NCI-H345 (cell line): Measurements from ENCODE around the gene TEC.
"Not testable (repeated sequence)": the region's sequence is repeated elsewhere in the genome, so short reads cannot be mapped to it uniquely, and the experiment has no call there.

Experiments
- DNase-seq: peaks from one replicate; lab custom pipeline; 2025; lab: John Stamatoyannopoulos, UW

The TEC gene

DNA sequence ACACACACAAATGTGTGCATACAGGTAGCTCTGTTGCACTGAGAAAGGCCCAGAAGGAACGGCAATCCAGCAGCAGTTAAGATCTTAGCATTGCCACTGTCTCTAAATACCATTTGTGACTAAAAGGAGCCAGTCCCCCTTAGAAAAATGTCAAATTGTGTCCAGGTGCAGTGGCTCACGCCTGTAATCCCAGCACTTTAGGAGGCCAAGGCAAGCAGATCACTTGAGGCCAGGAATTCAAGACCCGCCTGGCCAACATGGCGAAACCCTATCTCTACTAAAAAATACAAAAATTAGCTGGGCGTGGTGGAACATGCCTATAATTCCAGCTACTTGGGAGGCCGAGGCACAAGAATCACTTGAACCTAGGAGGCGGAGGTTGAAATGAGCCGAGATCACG, 105.1 kb downstream of the TEC start:
- not testable (repeated sequence) for DNase-seq

DNA sequence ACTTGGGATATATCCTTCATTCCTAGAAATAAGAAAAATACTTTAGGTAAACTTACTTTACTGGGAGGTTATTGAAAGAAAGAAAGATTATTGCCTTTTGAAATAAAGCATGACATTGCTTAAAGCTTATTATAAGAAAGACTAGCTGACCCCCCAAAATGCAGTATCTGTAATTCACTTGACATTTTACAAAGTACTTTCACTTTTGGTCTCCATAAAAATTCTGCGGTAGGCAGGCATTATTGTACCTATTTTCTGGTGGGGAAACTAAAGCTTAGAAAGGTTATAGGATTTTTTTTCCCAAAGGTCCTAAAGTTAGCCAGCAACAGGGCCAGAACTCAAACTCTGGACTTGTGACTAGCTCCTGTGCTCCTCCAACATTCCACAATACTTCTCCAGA, 105.9 kb downstream of the TEC start:
- no peak for DNase-seq

DNA sequence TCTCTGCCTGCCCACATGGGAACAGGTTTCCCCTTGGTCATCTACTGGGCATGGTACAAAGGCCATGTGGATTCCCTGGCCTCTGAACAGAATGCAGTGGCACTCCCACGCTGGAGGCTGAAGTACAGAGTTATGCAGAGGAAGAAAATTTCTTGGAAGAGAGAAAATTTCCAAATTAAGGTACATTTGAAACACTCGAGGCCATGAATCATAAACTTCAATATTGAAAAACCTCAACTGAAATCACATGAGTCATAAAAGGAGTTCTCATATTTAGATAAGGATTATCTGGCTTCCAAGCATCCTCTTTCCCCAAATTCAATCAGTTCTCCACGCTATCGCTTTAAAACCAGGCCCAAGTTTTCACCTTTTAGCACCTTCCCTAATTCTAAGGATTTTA, 107.5 kb downstream of the TEC start:
- no peak for DNase-seq

DNA sequence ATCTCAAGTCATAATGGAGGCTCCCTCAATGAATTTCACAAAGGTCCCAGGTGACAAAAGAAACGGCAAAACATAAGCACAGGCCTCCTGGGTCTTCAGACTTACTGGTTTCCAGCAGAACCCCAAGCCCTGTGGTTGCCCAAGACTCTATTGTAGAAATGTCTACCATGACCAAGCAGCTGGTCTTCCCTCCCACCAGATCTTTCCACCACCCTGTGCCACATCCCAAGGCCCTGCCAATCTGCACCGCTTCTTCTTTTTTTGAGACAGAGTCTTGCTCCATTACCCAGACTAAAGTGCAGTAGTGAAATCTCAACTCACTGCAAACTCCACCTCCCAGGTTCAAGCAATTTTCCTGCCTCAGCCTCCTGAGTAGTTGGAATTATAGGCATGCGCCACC, 112.4 kb downstream of the TEC start:
- no peak for DNase-seq

DNA sequence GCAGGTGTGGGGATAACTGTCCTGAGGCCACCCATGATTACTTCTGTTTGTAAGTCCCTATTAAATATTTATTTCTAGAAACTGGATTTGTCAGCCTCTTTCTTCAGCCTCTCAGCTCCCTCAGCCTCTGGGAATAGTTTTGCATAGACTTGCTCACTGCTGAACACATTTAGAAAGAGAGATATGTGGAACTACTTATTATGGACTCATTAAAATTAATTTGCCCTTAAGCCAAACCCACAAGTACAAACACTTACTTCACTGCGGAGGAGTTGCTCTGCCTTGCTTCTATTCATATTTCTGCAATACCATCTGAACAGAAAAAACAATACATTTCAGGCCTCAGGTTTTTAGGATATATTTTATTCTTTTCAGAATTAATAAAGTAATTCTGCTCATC, 113.2 kb downstream of the TEC start:
- DNase-seq = no peak

DNA sequence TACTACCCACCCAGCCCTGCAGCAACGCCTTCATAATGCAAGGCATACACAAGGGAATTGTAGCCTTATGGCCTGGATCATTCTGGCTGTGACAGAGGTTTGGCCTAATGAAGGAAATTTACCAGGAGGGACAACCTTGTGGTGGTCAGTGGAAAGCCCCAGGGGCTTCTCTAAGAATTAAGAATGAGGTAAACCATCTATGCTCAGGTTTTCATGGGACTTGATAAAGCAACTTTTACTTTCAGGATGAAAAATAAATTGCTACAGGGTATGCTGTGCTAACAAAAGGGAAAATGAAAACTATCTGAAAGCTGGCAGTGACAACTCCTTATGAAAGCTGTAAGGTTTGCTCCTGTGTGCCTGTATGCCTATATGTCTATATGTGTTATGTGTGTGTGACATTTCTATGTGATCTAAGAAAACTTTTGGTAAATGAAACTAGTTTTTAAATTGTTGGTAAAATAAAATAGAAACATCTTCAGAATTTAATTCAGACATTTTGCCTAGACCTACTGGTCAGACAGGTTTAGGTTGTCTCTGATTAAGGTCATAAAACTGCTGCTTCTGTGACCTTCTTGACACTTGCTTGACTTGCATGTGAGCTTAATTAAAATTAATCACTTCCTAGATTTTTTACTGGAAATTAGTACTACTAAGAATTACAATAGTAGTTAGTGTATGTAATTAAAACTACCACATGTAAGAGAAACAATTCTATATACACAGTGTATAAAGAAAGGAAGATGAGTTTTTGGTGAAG, 115.7 kb downstream of the TEC start:
- DNase-seq = no peak

DNA sequence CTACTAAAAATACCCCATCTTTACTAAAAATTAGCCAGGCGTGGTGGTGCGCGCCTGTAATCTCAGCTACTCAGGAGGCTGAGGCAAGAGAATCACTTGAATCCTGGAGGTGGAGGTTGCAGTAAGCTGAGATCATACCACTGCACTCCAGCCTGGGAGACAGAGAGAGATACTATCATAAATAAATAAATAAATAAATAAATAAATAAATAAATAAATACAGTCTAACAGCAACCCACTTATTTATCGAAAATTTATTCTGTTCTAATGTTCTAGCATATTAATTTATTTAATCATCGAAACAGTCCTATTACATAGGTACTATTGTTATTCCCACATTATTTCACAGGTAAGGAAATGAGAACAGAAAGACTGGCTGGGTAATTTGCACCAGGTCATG, 117.4 kb downstream of the TEC start:
- DNase-seq = no peak

DNA sequence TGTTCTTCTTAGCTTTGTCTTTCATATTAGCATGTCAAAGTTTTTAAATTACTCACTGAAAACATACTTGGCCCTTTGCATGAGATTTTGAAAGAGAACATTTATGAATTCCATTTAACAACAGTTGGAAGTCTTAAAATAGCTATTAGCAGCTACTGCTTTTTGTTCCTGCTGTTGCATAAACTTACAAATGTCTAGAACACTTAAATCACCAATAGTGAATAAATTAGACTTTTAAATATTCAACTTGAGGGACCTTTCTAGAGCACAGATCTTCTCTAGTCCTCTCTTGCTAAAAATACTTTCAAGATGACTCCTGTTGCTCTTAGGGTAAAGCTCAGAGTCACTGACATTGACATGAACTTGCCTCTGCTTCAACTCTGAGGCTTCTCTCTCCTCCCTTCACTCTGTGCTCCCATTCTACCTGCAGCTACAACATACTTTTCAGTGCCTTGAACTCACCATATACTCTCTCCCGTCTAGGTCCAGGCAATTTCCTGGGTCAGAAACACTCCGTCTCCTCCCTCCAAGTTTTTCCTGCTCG, 119.7 kb downstream of the TEC start:
- DNase-seq = no peak

DNA sequence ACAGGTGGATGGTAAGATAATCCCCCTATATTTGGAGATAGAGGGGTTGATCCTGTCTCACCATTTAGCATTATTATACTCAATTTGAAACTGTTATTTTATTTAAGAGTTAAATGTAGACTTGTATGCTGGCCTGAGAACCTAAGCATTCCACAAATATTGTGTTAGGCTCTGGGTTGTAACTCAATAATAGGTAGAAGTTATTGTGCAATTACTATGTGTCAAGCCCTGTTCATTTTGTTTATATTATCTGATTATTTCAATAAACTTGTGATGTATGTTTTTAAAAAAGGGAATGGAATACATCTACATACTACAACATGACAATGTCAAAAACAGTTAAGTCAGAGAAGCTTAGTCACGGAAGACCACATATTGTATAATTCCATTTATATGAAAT, 122.0 kb downstream of the TEC start:
- no peak for DNase-seq

DNA sequence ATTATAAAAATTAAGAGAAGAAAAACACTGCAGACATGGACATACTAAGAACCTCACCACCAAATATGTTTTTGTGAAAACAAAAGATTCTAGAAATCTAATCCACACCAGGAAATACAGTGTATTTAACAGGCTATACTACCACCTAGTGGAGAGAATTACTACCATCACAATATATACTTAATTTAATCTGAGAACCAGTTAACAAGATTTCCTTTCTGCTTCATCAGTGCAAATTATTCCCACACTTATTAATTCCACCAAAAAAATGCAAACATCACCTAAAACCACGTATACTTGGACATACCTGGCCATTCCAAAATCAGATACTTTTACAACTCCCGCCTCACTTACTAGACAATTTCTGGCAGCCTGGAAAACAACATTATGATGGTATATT, 128.6 kb downstream of the TEC start:
- DNase-seq = peak; percentile 8

DNA sequence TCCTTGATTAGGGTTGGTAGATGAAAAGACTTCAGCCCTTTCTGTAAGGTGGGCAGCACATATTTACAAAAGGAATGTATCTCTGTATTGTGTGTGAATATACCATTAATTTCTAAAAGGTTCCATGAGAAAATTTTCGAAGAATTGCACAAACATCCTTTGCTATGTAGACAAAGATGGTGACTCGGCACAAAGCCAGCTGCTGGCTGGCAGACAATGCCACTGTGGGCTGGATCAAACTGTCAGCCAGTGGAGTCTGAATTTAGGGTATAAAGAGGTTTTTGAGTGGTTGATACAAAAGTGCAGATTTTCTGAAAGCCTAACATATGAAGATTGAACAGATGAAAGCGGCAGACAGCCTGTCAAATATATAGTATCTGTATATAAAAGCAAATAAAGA, 129.9 kb downstream of the TEC start:
- DNase-seq = no peak

DNA sequence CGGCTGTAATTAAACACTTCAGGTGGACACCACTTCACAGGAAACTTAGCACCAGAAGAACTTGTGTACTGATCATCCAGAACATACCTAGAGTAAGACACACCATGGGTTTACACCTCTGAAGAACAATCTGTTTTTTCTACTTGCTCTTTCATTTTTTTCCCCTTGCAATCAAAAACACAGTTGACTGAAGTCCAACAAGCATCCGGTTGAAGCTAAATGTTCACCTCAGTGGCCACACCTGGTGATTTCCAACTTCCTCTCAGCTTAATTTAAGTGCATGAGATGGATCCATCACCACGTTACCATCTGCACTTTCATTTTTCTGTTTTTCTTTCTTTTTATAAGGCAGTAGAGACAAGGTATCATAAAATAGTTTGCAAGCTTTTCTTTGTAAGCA, 130.7 kb downstream of the TEC start:
- no peak for DNase-seq

DNA sequence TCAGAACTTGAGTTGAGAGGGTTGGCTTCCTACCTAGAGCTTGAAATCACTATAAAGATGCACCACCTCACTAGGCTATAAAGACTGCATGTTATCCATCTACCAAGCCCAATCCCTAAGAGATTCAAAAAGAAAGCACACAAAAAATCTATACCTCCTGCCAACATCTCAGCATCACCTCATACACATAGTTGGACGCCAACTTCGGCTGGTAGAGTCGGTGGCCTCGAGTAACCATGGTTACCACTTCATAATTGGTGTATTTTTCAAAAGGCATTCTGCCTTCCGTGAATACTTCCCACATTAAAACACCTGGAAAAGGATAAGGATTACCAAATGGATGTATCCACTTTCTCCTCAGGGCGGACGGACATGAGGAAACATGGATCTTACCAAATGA, 131.1 kb downstream of the TEC start:
- DNase-seq = no peak

DNA sequence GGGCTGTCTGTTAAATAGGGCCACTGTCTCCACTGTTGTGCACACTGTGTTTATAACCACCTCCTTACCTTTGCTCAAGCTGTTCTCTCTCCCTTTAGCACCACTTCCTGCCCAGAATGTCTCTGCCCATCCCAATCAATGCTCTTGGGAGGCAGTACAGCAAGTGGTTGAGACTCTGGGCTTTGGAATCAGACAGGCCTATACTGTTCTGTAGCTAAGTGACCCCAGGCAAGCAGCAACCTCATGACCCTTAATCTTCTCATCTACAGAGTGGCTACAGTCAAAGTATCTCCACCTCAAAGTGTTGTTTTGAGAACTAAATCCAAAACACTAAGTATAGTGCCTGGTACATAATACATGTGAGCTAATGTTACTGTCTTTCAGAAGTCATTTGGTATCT, 131.8 kb downstream of the TEC start:
- no peak for DNase-seq

DNA sequence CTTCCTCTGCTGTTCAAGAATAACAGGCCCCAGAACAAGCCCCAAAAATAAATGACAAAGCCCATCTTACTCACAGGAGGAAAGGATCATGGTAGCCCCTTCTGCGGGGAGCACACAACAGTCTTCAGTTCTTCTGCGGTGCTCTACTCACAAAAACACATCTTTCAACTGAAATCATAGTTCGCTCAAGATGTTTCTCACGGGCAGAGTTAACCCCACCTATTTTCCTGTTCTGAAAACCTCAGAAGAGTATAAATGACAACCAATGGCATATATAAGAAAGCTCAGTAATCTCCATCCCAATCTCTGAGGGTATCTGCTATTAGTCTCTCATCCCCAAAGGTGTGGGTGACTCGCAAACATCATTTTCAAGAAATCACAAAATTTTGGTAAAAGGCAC, 135.6 kb downstream of the TEC start, which contains the start of gene TXK:
TSS of gene TXK (minus strand) at position 170 of the 400 bp plus-strand sequence. CDS start at position 90, 80 bp downstream.
- DNase-seq = no peak

DNA sequence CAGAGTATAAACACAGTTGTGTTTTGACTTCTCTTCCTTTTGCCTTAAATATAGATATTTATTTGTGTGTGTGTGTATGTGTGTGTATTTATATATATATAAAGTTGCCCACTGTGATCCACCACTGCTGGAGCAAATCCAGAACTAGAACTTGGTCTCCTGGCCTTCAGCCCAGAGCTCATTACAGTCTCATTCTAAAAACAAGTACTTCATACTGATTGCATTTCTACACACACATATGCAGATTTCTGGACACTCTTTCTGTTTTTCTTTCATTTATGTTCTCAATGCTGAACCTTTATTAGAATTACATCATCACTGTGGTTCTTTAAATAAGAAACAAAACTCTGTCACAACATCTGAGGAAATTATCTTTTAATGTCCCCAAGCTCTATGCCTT, 136.0 kb downstream of the TEC start:
- no peak for DNase-seq

DNA sequence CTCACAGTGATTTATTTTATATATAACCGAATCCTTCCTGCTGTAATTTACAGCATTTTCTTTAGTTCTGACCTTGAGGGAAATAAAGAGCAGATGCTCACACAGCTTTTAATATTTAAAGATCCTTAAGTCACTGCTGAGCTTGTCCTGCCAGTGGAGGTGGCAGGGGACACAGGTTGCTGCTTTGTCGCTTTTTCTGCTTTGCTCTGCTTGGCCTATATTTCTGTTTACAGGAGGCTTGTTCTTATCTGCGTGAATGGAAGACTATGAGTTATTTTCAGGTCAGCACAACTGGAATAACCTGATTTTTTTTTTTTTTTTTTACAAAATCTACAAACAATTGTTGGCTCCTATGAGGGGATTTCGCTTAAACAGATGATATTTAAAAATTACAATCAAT, 137.9 kb downstream of the TEC start:
- no peak for DNase-seq

DNA sequence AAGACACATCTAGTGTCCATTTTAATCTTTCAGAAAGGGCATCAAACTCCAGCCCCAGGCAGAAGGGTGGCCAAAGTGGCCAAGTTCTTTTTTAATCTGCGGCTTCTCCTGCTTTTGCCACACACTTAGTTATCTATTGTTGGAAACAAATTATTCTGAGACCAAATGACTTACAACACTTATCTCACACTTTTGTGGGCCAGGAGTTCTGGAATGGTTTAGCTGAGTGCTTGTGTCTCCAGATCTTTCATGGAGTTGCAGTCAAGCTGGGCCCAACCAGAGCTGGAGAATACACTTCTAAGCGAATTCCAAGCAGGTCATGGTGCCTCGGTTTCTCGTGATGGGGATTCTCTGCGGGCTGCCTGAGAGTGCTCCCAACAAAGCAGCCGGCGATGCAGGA, 139.5 kb downstream of the TEC start:
- DNase-seq = no peak

DNA sequence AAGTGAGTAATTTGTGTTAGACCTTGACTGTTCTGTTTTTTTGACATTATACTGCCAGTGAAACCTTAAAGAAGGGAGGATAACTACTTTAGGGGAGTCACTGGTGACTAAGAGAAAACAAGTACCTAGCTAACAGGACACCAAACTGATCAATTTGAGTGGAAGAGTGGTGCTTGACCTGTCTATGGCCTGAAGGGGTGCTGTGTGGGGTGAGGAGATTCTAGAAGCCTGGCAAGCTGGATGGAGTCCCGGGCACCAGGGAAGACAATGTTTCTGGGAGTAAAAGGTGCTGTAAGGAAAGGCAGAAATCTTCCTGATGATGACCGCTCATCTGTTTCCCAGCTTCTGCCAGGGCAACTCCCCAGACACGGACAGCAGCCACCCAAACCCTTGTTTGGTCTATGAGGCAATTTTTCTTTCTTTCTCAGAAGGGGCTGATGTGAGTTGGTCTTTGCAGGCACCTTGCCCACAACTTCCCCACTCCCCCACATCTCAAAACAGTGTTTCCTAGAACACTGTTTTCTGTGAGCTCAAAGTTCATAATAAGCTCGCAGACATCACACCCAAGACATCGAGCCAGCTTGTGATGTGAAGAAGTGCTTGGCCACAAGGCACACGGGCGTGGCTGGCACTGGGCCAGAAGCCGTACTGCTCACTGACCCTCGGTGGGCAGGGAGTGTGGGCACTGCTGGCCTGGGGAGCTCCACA, 140.2 kb downstream of the TEC start:
- DNase-seq = no peak

DNA sequence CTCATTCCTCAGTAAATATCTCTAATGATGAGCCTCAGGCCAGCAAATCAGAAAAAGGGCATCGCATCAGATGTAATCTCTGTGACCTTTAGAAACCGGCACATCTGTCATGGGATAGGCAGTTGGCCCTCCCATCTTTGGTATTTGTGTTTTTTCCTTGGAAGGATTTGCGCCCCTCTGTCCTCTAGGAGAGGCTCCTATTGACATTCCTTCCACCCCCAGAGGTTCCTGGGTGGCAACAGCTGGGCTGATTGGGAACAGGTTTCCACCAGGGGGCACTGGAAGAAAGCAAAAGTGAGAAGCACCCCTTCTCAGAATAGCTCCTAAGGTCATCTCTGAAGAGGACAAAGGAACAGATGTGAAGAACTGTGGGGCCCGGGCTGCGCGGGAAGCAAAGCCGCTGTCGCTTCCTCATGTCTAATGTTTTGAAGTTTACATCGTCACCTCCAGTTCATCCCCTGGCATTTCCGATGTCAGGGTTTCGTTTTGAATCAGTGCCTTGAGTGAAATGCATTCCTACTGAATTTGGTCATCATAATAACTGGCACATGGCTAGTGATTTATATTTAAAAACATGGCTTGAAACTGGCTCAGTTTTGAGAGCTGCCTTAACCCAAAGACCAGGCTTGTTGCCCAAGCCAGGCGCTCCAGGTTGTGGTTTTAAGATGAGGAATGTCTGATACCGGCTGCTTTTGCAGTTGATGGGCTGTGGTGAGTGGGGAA, 141.8 kb downstream of the TEC start:
- peak; percentile 36 for DNase-seq

DNA sequence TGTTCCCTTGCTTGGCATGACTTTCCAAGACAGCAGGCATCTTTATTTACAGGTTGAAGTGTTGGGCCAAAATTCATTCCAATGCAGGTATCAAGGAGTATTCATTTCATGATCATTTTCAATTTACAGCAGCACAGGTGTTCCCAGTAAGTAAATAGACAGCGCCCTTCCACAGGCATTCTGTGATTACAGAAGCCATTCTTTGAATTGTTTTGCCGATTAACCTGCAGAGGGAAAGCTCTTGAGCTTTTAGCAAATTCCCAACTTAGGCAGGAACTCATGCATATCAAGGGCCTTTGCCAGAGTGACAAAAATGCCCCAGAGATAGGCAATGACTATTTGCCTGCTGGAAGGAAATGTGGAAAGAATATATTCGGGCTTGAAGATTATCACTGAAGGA, 142.4 kb downstream of the TEC start:
- peak; percentile 70 for DNase-seq

DNA sequence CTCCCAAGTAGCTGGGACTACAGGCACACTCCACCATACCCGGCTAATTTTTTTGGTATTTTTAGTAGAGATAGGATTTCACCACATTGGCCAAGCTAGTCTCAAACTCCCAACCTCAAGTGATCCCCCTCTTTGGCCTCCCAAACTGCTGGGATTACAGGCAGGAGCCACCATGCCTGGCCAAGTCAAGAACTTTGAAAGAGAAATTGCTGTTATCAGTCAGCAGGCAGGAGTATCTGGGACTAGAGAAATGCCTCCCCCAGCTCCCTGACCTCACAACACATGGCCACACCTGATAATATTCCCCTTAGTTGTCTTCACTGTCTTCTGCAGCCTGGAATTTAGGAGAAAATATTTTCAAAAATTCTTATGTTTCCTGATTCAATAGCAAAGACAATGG, 143.0 kb downstream of the TEC start:
- DNase-seq = no peak

DNA sequence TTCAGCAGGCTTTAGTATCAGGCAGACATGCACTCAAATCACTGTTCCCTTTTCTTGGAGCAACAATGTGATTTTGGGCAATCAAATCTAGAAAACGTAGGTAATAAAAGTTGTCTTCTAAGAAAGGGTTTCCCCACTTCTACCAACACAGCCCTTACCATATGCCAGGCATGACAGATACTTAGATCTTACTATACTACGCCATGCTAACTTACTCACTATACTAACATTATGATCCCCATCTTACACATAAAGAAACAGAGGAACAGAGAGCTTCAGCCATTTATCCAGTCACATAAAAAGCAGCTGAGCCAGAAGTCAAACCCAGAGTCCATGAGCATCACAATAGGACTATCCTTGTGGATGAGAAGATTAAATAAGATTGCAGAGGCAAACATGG, 144.8 kb downstream of the TEC start:
- no peak for DNase-seq
